Stimulated activated CD8-positive, alpha-beta memory T cell treated with anti-CD3 and anti-CD28 coated beads, Interleukin-12 subunit alpha, Interleukin-12 subunit beta, amount 100 ng/mL, for 1 hour (primary cell): ENCODE results near the gene NRGN.

Experiments used
- DNase-seq: peaks from one replicate; pipeline ENCODE4 v3.0.0-alpha.2; 2020; ENCODE audit warnings: low read depth

The NRGN gene

DNA sequence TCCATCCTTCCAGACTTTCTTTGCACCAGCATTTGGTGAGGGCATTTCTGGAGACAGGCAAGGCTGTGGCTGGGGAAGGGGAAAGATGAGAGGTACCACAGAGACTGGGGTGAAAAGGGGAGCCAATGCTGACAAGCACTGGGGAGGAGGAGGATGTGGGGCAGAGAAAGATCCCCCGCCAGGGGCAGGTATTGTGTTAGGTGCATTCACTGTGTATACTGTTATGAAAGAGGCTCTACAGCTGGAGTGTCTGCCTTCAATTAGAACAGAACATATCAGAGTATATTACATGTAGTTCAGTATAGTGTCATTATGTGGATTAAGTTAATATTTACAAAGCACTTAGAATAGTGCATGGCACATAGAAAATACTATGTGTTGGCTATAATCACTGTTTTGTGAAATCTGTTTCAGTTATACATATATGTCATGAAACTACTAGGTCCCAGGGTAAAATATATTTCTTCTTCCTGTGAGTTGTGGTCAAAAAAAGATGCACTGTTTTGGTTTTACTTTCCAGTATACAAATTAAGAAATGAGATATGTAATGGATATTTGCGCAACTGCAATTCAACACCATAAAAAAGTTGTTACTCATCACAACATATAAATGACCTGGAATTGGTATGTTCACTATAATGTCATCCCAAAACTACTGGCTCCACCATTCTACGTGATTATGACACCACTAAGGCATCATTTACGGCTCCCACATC is 52.0 kb downstream of the NRGN start:
- no peak for DNase-seq

DNA sequence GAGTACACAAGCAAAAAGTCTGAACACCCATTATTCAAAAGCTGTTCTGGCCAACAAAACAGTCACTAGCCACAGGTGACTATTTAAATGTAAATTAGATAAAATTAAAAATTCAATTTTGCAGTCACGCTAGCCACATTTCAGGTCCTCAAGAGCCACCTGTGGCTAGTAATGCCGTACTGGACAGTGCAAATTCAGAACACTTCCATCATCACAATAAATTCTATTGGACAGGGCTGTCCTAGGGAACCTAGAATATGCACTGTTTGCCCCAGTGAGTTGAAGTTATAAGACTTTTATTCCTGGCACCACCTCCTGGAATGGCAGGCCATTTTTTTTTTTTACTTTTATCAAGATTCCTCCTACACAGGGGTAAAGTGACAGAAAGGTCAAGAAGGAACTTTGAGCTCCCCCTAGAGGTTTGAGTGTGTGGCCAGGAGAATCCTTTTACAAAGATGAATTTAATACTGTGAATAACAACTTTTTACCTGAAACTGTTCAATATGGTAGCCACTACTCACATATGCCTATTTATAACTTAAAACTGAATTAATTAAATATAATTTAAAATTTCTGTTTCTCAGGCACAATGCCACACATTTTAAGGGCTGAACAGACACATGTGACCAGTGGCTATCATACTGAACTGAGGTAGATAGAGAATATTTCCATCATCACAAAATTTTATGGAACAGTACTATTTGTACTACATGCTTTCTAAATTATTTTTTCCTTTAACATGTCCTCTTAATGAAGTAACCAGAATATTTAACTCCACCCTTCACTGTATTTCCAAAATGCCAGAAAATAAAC is 53.9 kb downstream of the NRGN start:
- no peak for DNase-seq

DNA sequence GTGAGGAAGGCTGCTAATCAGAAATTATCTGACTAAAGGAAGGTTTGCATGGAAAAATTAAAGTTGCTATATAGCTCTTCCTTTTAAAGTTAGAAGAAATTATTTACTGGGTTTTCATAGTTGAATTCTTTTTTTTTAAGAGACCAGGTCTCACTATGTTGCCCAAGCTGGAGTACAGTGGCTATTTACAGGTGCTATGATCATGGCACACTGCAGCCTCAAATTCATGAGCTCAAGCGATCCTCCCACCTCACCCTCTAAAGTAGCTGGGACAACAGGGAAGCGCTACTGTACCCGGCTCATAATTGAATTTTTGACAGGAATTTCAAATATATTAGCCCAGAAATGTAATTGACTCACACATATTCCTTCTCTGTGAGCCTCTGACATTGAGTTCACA is 56.6 kb downstream of the NRGN start:
- DNase-seq = no peak
